BLaER1 treated with 17β-estradiol and CSF1 and Interleukin-3, amounts not matched to agents 10 nM and 100 nM (cell line): Measurements from ENCODE around the gene FLII.

Experiments
- H3K27ac ChIP-seq, 11 experiments: shearing (Covaris generic); formaldehyde crosslinking; 2 replicates each; pipeline ENCODE4 v1.8.1; 2022
- H3K27me3 ChIP-seq, 11 experiments: shearing (Covaris generic); formaldehyde crosslinking; 2 replicates each; pipeline ENCODE4 v1.8.1; 2022
- H3K36me3 ChIP-seq, 11 experiments: shearing (Covaris generic); formaldehyde crosslinking; 2 replicates each; pipeline ENCODE4 v1.8.1; 2022
- H3K4me1 ChIP-seq, 10 experiments: shearing (Covaris generic); formaldehyde crosslinking; 2 replicates each; pipeline ENCODE4 v1.8.1; 2022
- H3K4me2 ChIP-seq, 11 experiments: shearing (Covaris generic); formaldehyde crosslinking; 2 replicates each; pipeline ENCODE4 v1.8.1; 2022
- H3K4me3 ChIP-seq, 10 experiments: shearing (Covaris generic); formaldehyde crosslinking; 2 replicates each; pipeline ENCODE4 v1.8.1; 2022
- H3K9ac ChIP-seq, 11 experiments: shearing (Covaris generic); formaldehyde crosslinking; 2 replicates each; pipeline ENCODE4 v1.8.1; 2022
- H3K9me3 ChIP-seq, 11 experiments: shearing (Covaris generic); formaldehyde crosslinking; replicated peaks in 1 of 11; 2 replicates each; pipeline ENCODE4 v1.8.1; 2022
- H4K20me1 ChIP-seq, 11 experiments: shearing (Covaris generic); formaldehyde crosslinking; 2 replicates each; pipeline ENCODE4 v1.8.1; 2022
- Cebpa-rat ChIP-seq, 11 experiments: shearing (Covaris generic); IDR thresholded peaks; 2 replicates each; pipeline ENCODE4 v1.8.1; 2022

FLII gene

GRCh38 chr17:18262111-18262510 lies 3.6 kb upstream of the FLII start:
- peaks cover 7 to 34% (median 28%) of the 10 kb centered on the region in 11 experiments; a peak in 16 of 22 replicates for H3K36me3 ChIP-seq
- H4K20me1 ChIP-seq: peaks cover 5 to 34% (median 15%) of the 10 kb centered on the region in 11 experiments; a peak in 20 of 22 replicates
- TF ChIP-seq Cebpa-rat (IDR thresholded peaks at IDR 0.05): no peak
- H3K4me1 ChIP-seq: peaks cover 34 to 43% (median 38%) of the 10 kb centered on the region in 10 experiments
- peak overlapping the region; percentile 66 to 86 (median 81); a peak in 14 of 22 replicates for H3K9ac ChIP-seq
- peak overlapping the region in 2 of 10 experiments; percentile 75 to 88; a peak in 1 of 20 replicates for H3K4me3 ChIP-seq
- H3K27me3 ChIP-seq: no peaks in the 10 kb centered on the region
- peak overlapping the region in 1 of 11 experiments; percentile 72; a peak in 1 of 22 replicates for H3K27ac ChIP-seq
- peak overlapping the region; percentile 87 to 98 (median 95) for H3K4me2 ChIP-seq
- no peaks in the 10 kb centered on the region for H3K9me3 ChIP-seq

GRCh38 chr17:18261659-18262058 lies 3.1 kb upstream of the FLII start:
- Histone ChIP-seq H3K9ac (peak overlapping the region; percentile 66 to 86 (median 81)), H3K27me3 (no peaks in the 10 kb centered on the region), H3K4me2 (peak overlapping the region; percentile 87 to 98 (median 95)), H3K9me3 (no peaks in the 10 kb centered on the region), H3K27ac (peak overlapping the region in 5 of 11 experiments; percentile 51 to 74 (median 71); a peak in 7 of 22 replicates), H3K4me3 (peak overlapping the region; percentile 69 to 89 (median 78); a peak in 19 of 20 replicates), H3K36me3 (peaks cover 7 to 37% (median 28%) of the 10 kb centered on the region in 11 experiments; a peak in 17 of 22 replicates), H4K20me1 (peaks cover 10 to 39% (median 20%) of the 10 kb centered on the region in 11 experiments; a peak in 20 of 22 replicates), H3K4me1 (peaks cover 38 to 47% (median 43%) of the 10 kb centered on the region in 10 experiments)
- TF ChIP-seq Cebpa-rat (IDR thresholded peaks at IDR 0.05): no peak

- Histone ChIP-seq H3K9ac (peak overlapping the region; percentile 66 to 86 (median 81)), H3K4me1 (peaks cover 38 to 49% (median 45%) of the 10 kb centered on the region in 10 experiments), H3K4me2 (peak overlapping the region; percentile 87 to 98 (median 95)), H3K27ac (peak overlapping the region; percentile 36 to 74 (median 70); a peak in 21 of 22 replicates), H3K36me3 (peaks cover 12 to 43% (median 33%) of the 10 kb centered on the region in 11 experiments), H3K27me3 (no peaks in the 10 kb centered on the region), H3K9me3 (no peaks in the 10 kb centered on the region), H3K4me3 (peak overlapping the region; percentile 69 to 89 (median 78)), H4K20me1 (peaks cover 15 to 44% (median 25%) of the 10 kb centered on the region in 11 experiments; a peak in 20 of 22 replicates)
- no peak for TF ChIP-seq Cebpa-rat (IDR thresholded peaks at IDR 0.05)
These were observed 2.6 kb upstream of the FLII start for GRCh38 chr17:18261146-18261515.

GRCh38 chr17:18260332-18261145 lies 2.0 kb upstream of the FLII start, which contains the start of gene MIEF2:
Gene MIEF2, plus strand, starts transcription at chr17:18260662. Its CDS starts 2,059 bp downstream, at chr17:18262721.
- Histone ChIP-seq H3K9ac (peak within 1 kb of the TSS; percentile 66 to 86 (median 81)), H3K9me3 (no peaks in the 10 kb centered on the region), H3K27ac (peak within 1 kb of the TSS; percentile 36 to 74 (median 70); a peak in 21 of 22 replicates), H3K27me3 (no peaks in the 10 kb centered on the region), H3K36me3 (peaks cover 18 to 44% (median 37%) of the 10 kb centered on the region in 11 experiments), H3K4me2 (peak within 1 kb of the TSS; percentile 87 to 98 (median 95)), H4K20me1 (peaks cover 21 to 50% (median 31%) of the 10 kb centered on the region in 11 experiments; a peak in 21 of 22 replicates), H3K4me1 (peaks cover 38 to 49% (median 45%) of the 10 kb centered on the region in 10 experiments), H3K4me3 (peak within 1 kb of the TSS; percentile 69 to 89 (median 78))
- no peak for TF ChIP-seq Cebpa-rat (IDR thresholded peaks at IDR 0.05)

- peak overlapping the region; percentile 69 to 89 (median 78) for H3K4me3 ChIP-seq
- peaks cover 38 to 49% (median 45%) of the 10 kb centered on the region in 10 experiments for H3K4me1 ChIP-seq
- peak overlapping the region in 7 of 11 experiments; percentile 71 to 85 (median 79); a peak in 8 of 22 replicates for H3K9ac ChIP-seq
- peak overlapping the region; percentile 87 to 98 (median 95) for H3K4me2 ChIP-seq
- peaks cover 24 to 57% (median 37%) of the 10 kb centered on the region in 11 experiments; a peak in 21 of 22 replicates for H4K20me1 ChIP-seq
- H3K27me3 ChIP-seq: no peaks in the 10 kb centered on the region
- peaks cover 26 to 44% (median 37%) of the 10 kb centered on the region in 11 experiments for H3K36me3 ChIP-seq
- H3K27ac ChIP-seq: no peak overlapping the region; a peak in 1 of 22 replicates
- H3K9me3 ChIP-seq: no peaks in the 10 kb centered on the region
- TF ChIP-seq Cebpa-rat (IDR thresholded peaks at IDR 0.05): no peak
These were observed 1.2 kb upstream of the FLII start for GRCh38 chr17:18259621-18260331.

GRCh38 chr17:18257982-18258355 lies 569 bp downstream of the FLII start:
- peak overlapping the region; percentile 90 to 98 (median 96) for H3K9ac ChIP-seq
- peak overlapping the region; percentile 87 to 100 (median 93) for H3K4me3 ChIP-seq
- H3K9me3 ChIP-seq: no peaks in the 10 kb centered on the region
- no peaks in the 10 kb centered on the region for H3K27me3 ChIP-seq
- peak overlapping the region; percentile 89 to 97 (median 94) for H3K27ac ChIP-seq
- no peak for TF ChIP-seq Cebpa-rat (IDR thresholded peaks at IDR 0.05)
- peaks cover 31 to 64% (median 47%) of the 10 kb centered on the region in 11 experiments for H4K20me1 ChIP-seq
- peaks cover 37 to 44% (median 38%) of the 10 kb centered on the region in 11 experiments for H3K36me3 ChIP-seq
- peaks cover 38 to 49% (median 45%) of the 10 kb centered on the region in 10 experiments for H3K4me1 ChIP-seq
- peak overlapping the region; percentile 86 to 100 (median 93) for H3K4me2 ChIP-seq

- Histone ChIP-seq H3K27me3 (no peaks in the 10 kb centered on the region), H4K20me1 (peaks cover 31 to 64% (median 47%) of the 10 kb centered on the region in 11 experiments), H3K4me2 (peak overlapping the region; percentile 86 to 100 (median 93)), H3K4me1 (peaks cover 38 to 45% (median 42%) of the 10 kb centered on the region in 10 experiments), H3K4me3 (peak overlapping the region; percentile 87 to 100 (median 93)), H3K36me3 (peaks cover 42 to 46% (median 43%) of the 10 kb centered on the region in 11 experiments), H3K27ac (peak overlapping the region; percentile 89 to 97 (median 94)), H3K9me3 (no peaks in the 10 kb centered on the region), H3K9ac (peak overlapping the region; percentile 90 to 98 (median 96))
- no peak for TF ChIP-seq Cebpa-rat (IDR thresholded peaks at IDR 0.05)
These were observed 1.1 kb downstream of the FLII start for GRCh38 chr17:18257268-18257981.

- Histone ChIP-seq H3K9ac (peak overlapping the region; percentile 90 to 98 (median 96)), H3K9me3 (no peaks in the 10 kb centered on the region), H3K36me3 (peaks cover 48 to 52% (median 50%) of the 10 kb centered on the region in 11 experiments), H3K4me3 (peak overlapping the region in 8 of 10 experiments; percentile 87 to 100 (median 93); a peak in 12 of 20 replicates), H3K4me1 (peaks cover 32 to 38% (median 36%) of the 10 kb centered on the region in 10 experiments), H3K4me2 (peak overlapping the region; percentile 86 to 100 (median 93)), H3K27me3 (no peaks in the 10 kb centered on the region), H4K20me1 (peaks cover 31 to 64% (median 43%) of the 10 kb centered on the region in 11 experiments), H3K27ac (peak overlapping the region in 4 of 11 experiments; percentile 89 to 97 (median 96); a peak in 4 of 22 replicates)
- no peak for TF ChIP-seq Cebpa-rat (IDR thresholded peaks at IDR 0.05)
These were observed 1.8 kb downstream of the FLII start for GRCh38 chr17:18256776-18257175.
